Neural progenitor cell (in vitro differentiated cells): ENCODE measurements around the gene TOGARAM2.

Source experiments
- EZH2 ChIP-seq: fragments of 200-600 bp; sonication (generic); IDR thresholded peaks from 2 replicates; pipeline ENCODE4 v1.6.1; 2017; ENCODE audit warnings: antibody characterized with exemption, mild to moderate bottlenecking, moderate library complexity
- TF ChIP-seq, protein P1 (sequence below): fragments of 200-600 bp; sonication (generic); IDR thresholded peaks from 2 replicates; pipeline ENCODE4 v1.5.1; 2017; ENCODE audit warnings: antibody characterized with exemption, mild to moderate bottlenecking

DNA sequence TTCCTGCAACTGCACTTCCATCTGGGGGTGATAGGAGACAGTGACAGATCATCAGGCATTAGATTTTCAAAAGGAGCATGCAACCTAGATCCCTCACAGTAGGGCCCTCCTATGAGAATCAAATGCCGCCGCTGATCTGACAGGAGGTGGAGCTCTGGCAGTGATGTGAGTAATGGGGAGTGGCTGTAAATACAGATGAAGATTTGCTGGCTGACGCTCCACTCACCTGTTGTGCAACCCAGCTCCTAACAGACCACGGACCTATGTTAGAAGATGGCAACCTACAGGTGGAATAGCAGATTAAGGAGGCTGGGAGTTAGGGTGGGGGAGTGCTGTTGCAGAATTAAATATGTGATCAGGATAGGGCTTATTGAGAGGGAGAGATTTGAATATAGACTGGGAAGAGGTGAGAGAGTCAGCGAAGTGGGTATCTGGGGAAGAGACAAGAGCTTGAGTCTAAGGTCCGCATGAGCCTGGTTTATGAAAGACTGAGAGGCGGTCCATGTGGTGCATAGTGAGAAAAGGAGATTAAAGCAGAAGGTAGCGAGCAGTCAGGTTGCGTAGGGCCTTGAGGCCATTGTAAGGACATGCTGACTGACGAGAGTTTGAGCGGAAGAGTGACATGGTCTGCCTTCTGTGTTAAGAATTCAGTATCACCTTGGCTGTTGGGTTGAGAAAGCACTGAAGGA is 31.3 kb upstream of the TOGARAM2 start:
- TF ChIP-seq, protein P1, sequence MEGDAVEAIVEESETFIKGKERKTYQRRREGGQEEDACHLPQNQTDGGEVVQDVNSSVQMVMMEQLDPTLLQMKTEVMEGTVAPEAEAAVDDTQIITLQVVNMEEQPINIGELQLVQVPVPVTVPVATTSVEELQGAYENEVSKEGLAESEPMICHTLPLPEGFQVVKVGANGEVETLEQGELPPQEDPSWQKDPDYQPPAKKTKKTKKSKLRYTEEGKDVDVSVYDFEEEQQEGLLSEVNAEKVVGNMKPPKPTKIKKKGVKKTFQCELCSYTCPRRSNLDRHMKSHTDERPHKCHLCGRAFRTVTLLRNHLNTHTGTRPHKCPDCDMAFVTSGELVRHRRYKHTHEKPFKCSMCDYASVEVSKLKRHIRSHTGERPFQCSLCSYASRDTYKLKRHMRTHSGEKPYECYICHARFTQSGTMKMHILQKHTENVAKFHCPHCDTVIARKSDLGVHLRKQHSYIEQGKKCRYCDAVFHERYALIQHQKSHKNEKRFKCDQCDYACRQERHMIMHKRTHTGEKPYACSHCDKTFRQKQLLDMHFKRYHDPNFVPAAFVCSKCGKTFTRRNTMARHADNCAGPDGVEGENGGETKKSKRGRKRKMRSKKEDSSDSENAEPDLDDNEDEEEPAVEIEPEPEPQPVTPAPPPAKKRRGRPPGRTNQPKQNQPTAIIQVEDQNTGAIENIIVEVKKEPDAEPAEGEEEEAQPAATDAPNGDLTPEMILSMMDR = no peak
- TF ChIP-seq EZH2 = no peak
